HepG2 (cell line): ENCODE results near the gene TRIM27. TPM values are rescaled to one million over a fixed set of nuclear protein-coding genes. Genes with fewer than 3 reads are reported as not detected.
A peak's percentile ranks its signal among the peaks of the same experiment; 100 is the strongest.

Experiments
- CAMTA2 ChIP-seq: sonication (generic); formaldehyde crosslinking; IDR thresholded peaks from 2 replicates; pipeline ENCODE4 v1.4.0; 2020; ENCODE audit warnings: mild to moderate bottlenecking, missing genetic modification reagents, borderline replicate concordance
- EEA1 ChIP-seq: sonication (generic); formaldehyde crosslinking; IDR thresholded peaks from 2 replicates; pipeline ENCODE4 v1.5.1; 2020; ENCODE audit warnings: mild to moderate bottlenecking, missing genetic modification reagents, borderline replicate concordance
- ETV5 ChIP-seq: IDR thresholded peaks from 2 replicates; pipeline ENCODE4 v1.6.1; 2018; ENCODE audit warnings: missing biosample characterization, missing genetic modification reagents, inconsistent platforms, borderline replicate concordance
- HNRNPL ChIP-seq: fragments of 200-400 bp; formaldehyde crosslinking; IDR thresholded peaks from 2 replicates; pipeline ENCODE4 v1.6.1; 2017; ENCODE audit warnings: mild to moderate bottlenecking, low read depth, low read length
- HNRNPUL1 ChIP-seq: fragments of 200-400 bp; formaldehyde crosslinking; IDR thresholded peaks from 2 replicates; pipeline ENCODE4 v1.6.1; 2017; ENCODE audit warnings: low read depth, mild to moderate bottlenecking, low read length, moderate library complexity
- MIER2 ChIP-seq: IDR thresholded peaks from 2 replicates; pipeline ENCODE4 v1.6.1; 2016; ENCODE audit warnings: missing biosample characterization, missing genetic modification reagents
- RBM39 ChIP-seq: fragments of 200-400 bp; formaldehyde crosslinking; IDR thresholded peaks from one replicate; pipeline ENCODE4 v1.6.1; 2018; ENCODE audit warnings: antibody characterized with exemption, mild to moderate bottlenecking, low read depth, low read length; ENCODE audit not compliant: poor library complexity, severe bottlenecking
- SP140L ChIP-seq: sonication (generic); formaldehyde crosslinking; IDR thresholded peaks from 2 replicates; pipeline ENCODE4 v1.4.0; 2020; ENCODE audit warnings: missing genetic modification reagents, borderline replicate concordance
- SRF ChIP-seq: IDR thresholded peaks from 2 replicates; pipeline ENCODE4 v1.6.1; 2011; ENCODE audit warnings: mild to moderate bottlenecking, low read depth, low read length, moderate library complexity
- SRY ChIP-seq: sonication (generic); formaldehyde crosslinking; IDR thresholded peaks from 2 replicates; pipeline ENCODE4 v1.8.0; 2022; ENCODE audit warnings: mild to moderate bottlenecking, missing genetic modification reagents
- TBX2 ChIP-seq: sonication (generic); formaldehyde crosslinking; IDR thresholded peaks from 2 replicates; pipeline ENCODE4 v1.5.0; 2020; ENCODE audit warnings: missing genetic modification reagents, mild to moderate bottlenecking, borderline replicate concordance
- ZNF432 ChIP-seq: sonication (generic); formaldehyde crosslinking; IDR thresholded peaks from 2 replicates; pipeline ENCODE4 v1.5.0; 2020; ENCODE audit warnings: missing genetic modification reagents, mild to moderate bottlenecking, borderline replicate concordance
- ZNF496 ChIP-seq: sonication (generic); formaldehyde crosslinking; IDR thresholded peaks from 2 replicates; pipeline ENCODE4 v1.8.1; 2023; ENCODE audit warnings: mild to moderate bottlenecking, moderate library complexity, missing genetic modification reagents; ENCODE audit not compliant: insufficient replicate concordance
- polyA plus RNA-seq, 8 experiments: library from polyadenylated mRNA; depleted of rRNA in 3 of 8; stranded (reverse) in 7 of 8; unstranded in 1 of 8; fragments of >200 nt; fragmentation: Illumina TruSeq in 4 of 8; extraction: Trizol in 4 of 8; gene quantifications; 2 replicates each; pipeline versions ENCODE4 v1.2.1 to v1.2.3, GENCODE V29; 2011 to 2016; ENCODE audit warnings: low read depth in 4 of 8, missing spikeins in 1 of 8, mixed read lengths in 1 of 8; ENCODE audit not compliant: insufficient read depth in 1 of 8
- total RNA-seq, 5 experiments: library from RNA; depleted of rRNA; stranded (reverse); fragments of >200 nt; fragmentation: Illumina TruSeq; extraction: Trizol; gene quantifications; 2 replicates each; pipeline ENCODE4 v1.2.3, GENCODE V29; 2016; ENCODE audit warnings: low read depth in 1 of 5
- TF ChIP-seq, protein P1 (sequence below): sonication (generic); formaldehyde crosslinking; IDR thresholded peaks from 2 replicates; pipeline ENCODE4 v1.4.0; 2020; ENCODE audit warnings: missing genetic modification reagents
- TF ChIP-seq, protein P2 (sequence below): sonication (generic); formaldehyde crosslinking; IDR thresholded peaks from 2 replicates; pipeline ENCODE4 v1.5.1; 2020; ENCODE audit warnings: mild to moderate bottlenecking, missing genetic modification reagents, moderate library complexity
- TF ChIP-seq, protein P3 (sequence below), 2 experiments: sonication (generic) in 1 of 2; formaldehyde crosslinking in 1 of 2; IDR thresholded peaks; 2 replicates each; pipeline versions ENCODE4 v1.5.1 to v1.6.1; 2011 to 2020; ENCODE audit warnings: borderline replicate concordance in 1 of 2, low read depth in 1 of 2, low read length in 1 of 2, mild to moderate bottlenecking in 1 of 2, missing genetic modification reagents in 1 of 2, moderate library complexity in 1 of 2
- TF ChIP-seq, protein P4 (sequence below): sonication (generic); formaldehyde crosslinking; IDR thresholded peaks from 2 replicates; pipeline ENCODE4 v1.5.0; 2020; ENCODE audit warnings: mild to moderate bottlenecking, missing genetic modification reagents, borderline replicate concordance

TRIM27 gene
- total and polyA plus RNA-seq, 2 of the 13 experiments (the other 11 are each of a cell fraction or from before 2014, with no cell fraction given), result 88.6 to 112 TPM

DNA sequence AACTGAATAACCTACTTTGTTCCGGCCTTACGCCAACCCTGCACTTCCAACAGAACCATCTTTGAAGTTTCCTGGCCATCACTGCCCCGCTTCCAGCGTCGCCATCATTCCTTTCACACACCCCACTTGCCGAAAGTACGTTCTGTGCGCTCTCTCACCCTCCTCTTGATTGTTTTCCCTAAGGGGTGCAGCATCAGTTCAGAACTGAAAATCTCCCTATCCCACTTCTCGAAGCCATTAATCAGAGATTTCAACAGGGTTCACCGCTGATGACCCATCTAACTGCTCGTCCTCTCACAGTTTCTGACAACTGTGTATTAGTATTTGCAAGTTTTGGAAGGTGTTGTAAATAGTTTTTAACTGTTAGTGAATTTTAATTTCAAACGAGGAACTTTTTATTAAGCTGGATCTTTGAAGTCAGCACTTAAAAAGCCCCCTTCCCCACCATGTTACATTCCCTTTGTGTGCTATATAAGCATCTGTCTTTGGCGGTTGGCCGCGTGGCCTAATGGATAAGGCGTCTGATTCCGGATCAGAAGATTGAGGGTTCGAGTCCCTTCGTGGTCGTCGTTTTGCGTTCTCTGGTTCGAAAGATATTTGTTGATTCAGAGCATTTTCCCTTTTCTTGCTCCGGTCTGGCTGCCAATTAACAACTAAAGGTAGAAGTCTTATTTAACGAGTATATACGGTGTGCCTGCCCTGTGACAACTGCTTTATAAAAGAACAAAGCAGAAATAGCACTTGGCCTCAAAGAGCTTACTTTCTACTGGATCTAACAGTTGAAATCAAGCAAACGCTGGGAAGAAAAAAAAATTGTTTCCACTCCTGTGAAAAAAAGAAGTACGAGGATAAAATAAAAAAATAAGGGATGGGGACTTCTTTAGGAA lies 42.6 kb downstream of the TRIM27 start (continued):
- TF ChIP-seq ZNF496 (CRISPR knock-in tag) (no peak), RBM39 (no peak), CAMTA2 (CRISPR knock-in tag) (no peak), TBX2 (CRISPR knock-in tag) (peak; percentile 60; the same call in 1 of the 2 replicates), HNRNPUL1 (no peak), MIER2 (CRISPR knock-in tag) (peak; percentile 74), SRY (no peak), HNRNPL (no peak), ZNF432 (no peak), SRF (no peak), EEA1 (CRISPR knock-in tag) (no peak), ETV5 (no peak; the same call in 1 of the 2 replicates), SP140L (CRISPR knock-in tag) (0 out of 2 replicates have a peak, but pooled peaks have one; percentile 73)
- TF ChIP-seq, protein P1, sequence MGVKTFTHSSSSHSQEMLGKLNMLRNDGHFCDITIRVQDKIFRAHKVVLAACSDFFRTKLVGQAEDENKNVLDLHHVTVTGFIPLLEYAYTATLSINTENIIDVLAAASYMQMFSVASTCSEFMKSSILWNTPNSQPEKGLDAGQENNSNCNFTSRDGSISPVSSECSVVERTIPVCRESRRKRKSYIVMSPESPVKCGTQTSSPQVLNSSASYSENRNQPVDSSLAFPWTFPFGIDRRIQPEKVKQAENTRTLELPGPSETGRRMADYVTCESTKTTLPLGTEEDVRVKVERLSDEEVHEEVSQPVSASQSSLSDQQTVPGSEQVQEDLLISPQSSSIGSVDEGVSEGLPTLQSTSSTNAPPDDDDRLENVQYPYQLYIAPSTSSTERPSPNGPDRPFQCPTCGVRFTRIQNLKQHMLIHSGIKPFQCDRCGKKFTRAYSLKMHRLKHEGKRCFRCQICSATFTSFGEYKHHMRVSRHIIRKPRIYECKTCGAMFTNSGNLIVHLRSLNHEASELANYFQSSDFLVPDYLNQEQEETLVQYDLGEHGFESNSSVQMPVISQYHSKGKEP (CRISPR knock-in tag), result no peak
- TF ChIP-seq, protein P2, sequence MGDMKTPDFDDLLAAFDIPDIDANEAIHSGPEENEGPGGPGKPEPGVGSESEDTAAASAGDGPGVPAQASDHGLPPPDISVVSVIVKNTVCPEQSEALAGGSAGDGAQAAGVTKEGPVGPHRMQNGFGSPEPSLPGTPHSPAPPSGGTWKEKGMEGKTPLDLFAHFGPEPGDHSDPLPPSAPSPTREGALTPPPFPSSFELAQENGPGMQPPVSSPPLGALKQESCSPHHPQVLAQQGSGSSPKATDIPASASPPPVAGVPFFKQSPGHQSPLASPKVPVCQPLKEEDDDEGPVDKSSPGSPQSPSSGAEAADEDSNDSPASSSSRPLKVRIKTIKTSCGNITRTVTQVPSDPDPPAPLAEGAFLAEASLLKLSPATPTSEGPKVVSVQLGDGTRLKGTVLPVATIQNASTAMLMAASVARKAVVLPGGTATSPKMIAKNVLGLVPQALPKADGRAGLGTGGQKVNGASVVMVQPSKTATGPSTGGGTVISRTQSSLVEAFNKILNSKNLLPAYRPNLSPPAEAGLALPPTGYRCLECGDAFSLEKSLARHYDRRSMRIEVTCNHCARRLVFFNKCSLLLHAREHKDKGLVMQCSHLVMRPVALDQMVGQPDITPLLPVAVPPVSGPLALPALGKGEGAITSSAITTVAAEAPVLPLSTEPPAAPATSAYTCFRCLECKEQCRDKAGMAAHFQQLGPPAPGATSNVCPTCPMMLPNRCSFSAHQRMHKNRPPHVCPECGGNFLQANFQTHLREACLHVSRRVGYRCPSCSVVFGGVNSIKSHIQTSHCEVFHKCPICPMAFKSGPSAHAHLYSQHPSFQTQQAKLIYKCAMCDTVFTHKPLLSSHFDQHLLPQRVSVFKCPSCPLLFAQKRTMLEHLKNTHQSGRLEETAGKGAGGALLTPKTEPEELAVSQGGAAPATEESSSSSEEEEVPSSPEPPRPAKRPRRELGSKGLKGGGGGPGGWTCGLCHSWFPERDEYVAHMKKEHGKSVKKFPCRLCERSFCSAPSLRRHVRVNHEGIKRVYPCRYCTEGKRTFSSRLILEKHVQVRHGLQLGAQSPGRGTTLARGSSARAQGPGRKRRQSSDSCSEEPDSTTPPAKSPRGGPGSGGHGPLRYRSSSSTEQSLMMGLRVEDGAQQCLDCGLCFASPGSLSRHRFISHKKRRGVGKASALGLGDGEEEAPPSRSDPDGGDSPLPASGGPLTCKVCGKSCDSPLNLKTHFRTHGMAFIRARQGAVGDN (CRISPR knock-in tag), result no peak
- TF ChIP-seq, protein P3, sequence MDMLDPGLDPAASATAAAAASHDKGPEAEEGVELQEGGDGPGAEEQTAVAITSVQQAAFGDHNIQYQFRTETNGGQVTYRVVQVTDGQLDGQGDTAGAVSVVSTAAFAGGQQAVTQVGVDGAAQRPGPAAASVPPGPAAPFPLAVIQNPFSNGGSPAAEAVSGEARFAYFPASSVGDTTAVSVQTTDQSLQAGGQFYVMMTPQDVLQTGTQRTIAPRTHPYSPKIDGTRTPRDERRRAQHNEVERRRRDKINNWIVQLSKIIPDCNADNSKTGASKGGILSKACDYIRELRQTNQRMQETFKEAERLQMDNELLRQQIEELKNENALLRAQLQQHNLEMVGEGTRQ (IDR thresholded peaks at IDR 0.05; ENCODE audit: low read depth, low read length), result no peak
- TF ChIP-seq, protein P3 (CRISPR knock-in tag; IDR thresholded peaks at IDR 0.05; ENCODE audit: borderline replicate concordance), result no peak
- TF ChIP-seq, protein P4, sequence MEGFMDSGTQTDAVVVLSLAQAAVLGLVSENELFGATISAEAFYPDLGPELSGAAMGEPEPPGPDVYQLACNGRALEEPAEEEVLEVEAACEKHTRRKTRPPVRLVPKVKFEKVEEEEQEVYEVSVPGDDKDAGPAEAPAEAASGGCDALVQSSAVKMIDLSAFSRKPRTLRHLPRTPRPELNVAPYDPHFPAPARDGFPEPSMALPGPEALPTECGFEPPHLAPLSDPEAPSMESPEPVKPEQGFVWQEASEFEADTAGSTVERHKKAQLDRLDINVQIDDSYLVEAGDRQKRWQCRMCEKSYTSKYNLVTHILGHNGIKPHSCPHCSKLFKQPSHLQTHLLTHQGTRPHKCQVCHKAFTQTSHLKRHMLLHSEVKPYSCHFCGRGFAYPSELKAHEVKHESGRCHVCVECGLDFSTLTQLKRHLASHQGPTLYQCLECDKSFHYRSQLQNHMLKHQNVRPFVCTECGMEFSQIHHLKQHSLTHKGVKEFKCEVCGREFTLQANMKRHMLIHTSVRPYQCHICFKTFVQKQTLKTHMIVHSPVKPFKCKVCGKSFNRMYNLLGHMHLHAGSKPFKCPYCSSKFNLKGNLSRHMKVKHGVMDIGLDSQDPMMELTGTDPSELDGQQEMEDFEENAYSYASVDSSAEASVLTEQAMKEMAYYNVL (CRISPR knock-in tag), result peak; percentile 54; the same call in 1 of the 2 replicates
